Breast epithelium (tissue), 4 donors: Measurements from ENCODE around the gene GARS1. TPM values are rescaled to one million over a fixed set of nuclear protein-coding genes. Genes with fewer than 3 reads are reported as not detected.

Experiments used
- DNase-seq, 2 donors: peaks; one replicate each; pipeline ENCODE4 v3.0.0-alpha.2; 2019; ENCODE audit warnings: low spot score in 2 of 2
- H3K27ac ChIP-seq, 2 donors: fragments of 200-600 bp; sonication (generic) in 1 of 2; one replicate each; pipeline ENCODE4 v1.5.1; 2016 to 2019; ENCODE audit warnings: mild to moderate bottlenecking in 1 of 2
- H3K27me3 ChIP-seq, 2 donors: fragments of 200-600 bp; sonication (generic) in 1 of 2; one replicate each; pipeline versions ENCODE4 v1.5.1 to v1.6.0; 2017 to 2019; ENCODE audit warnings: control low read depth in 1 of 2, mild to moderate bottlenecking in 1 of 2
- H3K36me3 ChIP-seq: fragments of 200-600 bp; one replicate; pipeline ENCODE4 v1.5.1; 2019
- H3K4me1 ChIP-seq, 2 donors: fragments of 200-600 bp; sonication (generic); one replicate each; pipeline ENCODE4 v1.5.1; 2016 to 2019; ENCODE audit warnings: control low read depth in 1 of 2
- H3K4me3 ChIP-seq, 3 donors: fragments of 200-600 bp; sonication (generic); 1 replicate in 2 of 3; 2 replicates in 1 of 3; pipeline ENCODE4 v1.5.1; 2016 to 2019; ENCODE audit warnings: mild to moderate bottlenecking in 3 of 3, moderate library complexity in 2 of 3
- H3K9me3 ChIP-seq, 2 donors: fragments of 200-600 bp; sonication (generic) in 1 of 2; one replicate each; pipeline ENCODE4 v1.5.1; 2016 to 2019; ENCODE audit warnings: control low read depth in 1 of 2
- POLR2A ChIP-seq: fragments of 450-650 bp; IDR thresholded peaks from one replicate; pipeline ENCODE4 v1.6.1; 2016; ENCODE audit warnings: antibody characterized with exemption, mild to moderate bottlenecking, moderate library complexity
- POLR2AphosphoS5 ChIP-seq, 3 donors: sonication (generic); formaldehyde crosslinking; IDR thresholded peaks; one replicate each; pipeline ENCODE4 v1.6.1; 2017; ENCODE audit warnings: antibody characterized with exemption in 3 of 3
- intact Hi-C: fragments of 100-400 bp; cut with DNase I; formaldehyde crosslinking; loops from one replicate; pipeline ENCODE4 v1.15.1; 2023; ENCODE audit warnings: low total_unique reads
- total RNA-seq, 3 donors: library from RNA; depleted of rRNA; stranded (reverse); fragments of >200 nt; gene quantifications; one replicate each; pipeline ENCODE4 v1.1.0, GENCODE V29; 2016
- TF ChIP-seq, protein P1 (sequence below), 3 donors: fragments of 450-650 bp; IDR thresholded peaks; one replicate each; pipeline ENCODE4 v1.5.1; 2016 to 2017; ENCODE audit warnings: antibody characterized with exemption in 3 of 3, mild to moderate bottlenecking in 3 of 3, moderate library complexity in 3 of 3

The GARS1 gene
- total RNA-seq, 3 donors from 2014 or later, result 50.9 to 66.9 (median 56.8) TPM

DNA sequence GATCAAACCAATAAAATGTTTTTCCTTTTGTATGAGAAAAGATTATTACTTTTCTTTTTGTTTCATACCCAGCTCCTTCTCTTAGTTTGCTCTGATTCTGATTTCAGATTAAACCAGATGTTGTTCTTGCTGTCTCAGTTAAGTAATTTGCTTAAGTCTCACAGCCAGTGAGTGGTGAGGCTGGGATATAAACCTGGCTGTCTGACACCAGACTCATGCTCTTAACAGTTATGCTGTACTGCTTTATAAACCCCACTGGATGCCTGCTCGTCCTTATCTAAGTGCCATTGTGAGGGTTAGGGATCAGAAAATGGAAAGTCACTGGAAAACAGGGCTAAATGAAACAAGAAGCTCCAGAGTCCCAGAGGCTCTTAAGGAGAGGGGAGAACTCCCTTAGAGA lies 24.3 kb downstream of the GARS1 start:
- TF ChIP-seq, protein P1, sequence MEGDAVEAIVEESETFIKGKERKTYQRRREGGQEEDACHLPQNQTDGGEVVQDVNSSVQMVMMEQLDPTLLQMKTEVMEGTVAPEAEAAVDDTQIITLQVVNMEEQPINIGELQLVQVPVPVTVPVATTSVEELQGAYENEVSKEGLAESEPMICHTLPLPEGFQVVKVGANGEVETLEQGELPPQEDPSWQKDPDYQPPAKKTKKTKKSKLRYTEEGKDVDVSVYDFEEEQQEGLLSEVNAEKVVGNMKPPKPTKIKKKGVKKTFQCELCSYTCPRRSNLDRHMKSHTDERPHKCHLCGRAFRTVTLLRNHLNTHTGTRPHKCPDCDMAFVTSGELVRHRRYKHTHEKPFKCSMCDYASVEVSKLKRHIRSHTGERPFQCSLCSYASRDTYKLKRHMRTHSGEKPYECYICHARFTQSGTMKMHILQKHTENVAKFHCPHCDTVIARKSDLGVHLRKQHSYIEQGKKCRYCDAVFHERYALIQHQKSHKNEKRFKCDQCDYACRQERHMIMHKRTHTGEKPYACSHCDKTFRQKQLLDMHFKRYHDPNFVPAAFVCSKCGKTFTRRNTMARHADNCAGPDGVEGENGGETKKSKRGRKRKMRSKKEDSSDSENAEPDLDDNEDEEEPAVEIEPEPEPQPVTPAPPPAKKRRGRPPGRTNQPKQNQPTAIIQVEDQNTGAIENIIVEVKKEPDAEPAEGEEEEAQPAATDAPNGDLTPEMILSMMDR (IDR thresholded peaks at IDR 0.05), result no peak
- TF ChIP-seq POLR2A (no peak), POLR2AphosphoS5 (IDR thresholded peaks at IDR 0.05) (no peak)
- Histone ChIP-seq H3K4me3 (no peak overlapping the region), H3K4me1 (peaks cover 0 to 4% of the 10 kb centered on the region in 2 donors), H3K27ac (no peak overlapping the region), H3K9me3 (no peaks in the 10 kb centered on the region), H3K36me3 (peaks cover 4% of the 10 kb centered on the region), H3K27me3 (no peaks in the 10 kb centered on the region)
- intact Hi-C loops, result no loop called here
- DNase-seq, result no peak

DNA sequence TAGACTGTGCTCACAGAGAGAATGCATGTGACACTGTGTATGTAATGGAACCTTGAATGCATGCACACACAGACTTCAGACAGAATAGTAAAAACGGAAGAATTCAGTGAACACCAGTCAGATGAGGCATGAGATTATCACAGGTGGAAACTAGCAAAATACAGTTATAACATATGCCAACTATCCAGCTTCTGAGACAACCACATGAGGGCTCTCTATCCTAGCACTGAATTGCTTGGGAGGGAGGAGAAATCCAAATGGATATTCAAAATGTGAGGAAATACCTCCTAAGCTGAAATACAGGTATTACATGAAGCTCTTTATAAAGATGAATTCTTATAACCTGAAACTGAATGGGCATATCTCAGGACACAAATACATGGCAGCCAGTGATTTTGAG lies 30.6 kb downstream of the GARS1 start:
- intact Hi-C loops, result no loop called here
- TF ChIP-seq POLR2A, result no peak
- TF ChIP-seq, protein P1 (IDR thresholded peaks at IDR 0.05), result no peak
- TF ChIP-seq POLR2AphosphoS5 (IDR thresholded peaks at IDR 0.05), result no peak
- no peaks in the 10 kb centered on the region for H3K27me3 ChIP-seq
- DNase-seq, result no peak
- H3K9me3 ChIP-seq, result no peaks in the 10 kb centered on the region
- H3K27ac ChIP-seq, result no peak overlapping the region
- H3K4me1 ChIP-seq, result no peaks in the 10 kb centered on the region
- peaks cover 6% of the 10 kb centered on the region for H3K36me3 ChIP-seq
- no peak overlapping the region for H3K4me3 ChIP-seq

DNA sequence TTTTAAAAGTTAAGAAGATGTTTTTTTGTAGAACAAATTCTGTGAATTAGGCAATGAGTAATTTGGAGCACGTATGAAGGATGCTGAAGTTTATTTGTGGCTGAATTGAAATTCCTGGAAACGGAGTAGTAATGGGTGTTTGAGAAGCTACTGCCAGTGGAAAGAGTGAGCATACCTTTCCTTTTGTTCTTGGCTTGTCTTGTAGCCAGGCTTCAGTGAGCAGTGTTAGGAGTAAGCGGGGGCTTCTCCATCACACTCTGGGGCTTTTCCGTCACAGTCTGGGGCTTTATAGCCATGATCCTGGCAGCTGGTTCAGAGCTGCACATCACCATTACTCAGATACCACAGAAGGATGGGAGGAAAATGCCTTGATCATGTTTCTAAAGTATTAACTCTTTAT lies 32.3 kb downstream of the GARS1 start:
- no peaks in the 10 kb centered on the region for H3K4me1 ChIP-seq
- DNase-seq, result no peak
- H3K36me3 ChIP-seq, result peaks cover 8% of the 10 kb centered on the region
- no peaks in the 10 kb centered on the region for H3K27me3 ChIP-seq
- TF ChIP-seq POLR2AphosphoS5 (IDR thresholded peaks at IDR 0.05) (no peak), POLR2A (no peak)
- TF ChIP-seq, protein P1 (IDR thresholded peaks at IDR 0.05), result no peak
- H3K4me3 ChIP-seq, result no peak overlapping the region
- intact Hi-C loops, result no loop called here
- no peaks in the 10 kb centered on the region for H3K9me3 ChIP-seq
- H3K27ac ChIP-seq, result no peak overlapping the region

DNA sequence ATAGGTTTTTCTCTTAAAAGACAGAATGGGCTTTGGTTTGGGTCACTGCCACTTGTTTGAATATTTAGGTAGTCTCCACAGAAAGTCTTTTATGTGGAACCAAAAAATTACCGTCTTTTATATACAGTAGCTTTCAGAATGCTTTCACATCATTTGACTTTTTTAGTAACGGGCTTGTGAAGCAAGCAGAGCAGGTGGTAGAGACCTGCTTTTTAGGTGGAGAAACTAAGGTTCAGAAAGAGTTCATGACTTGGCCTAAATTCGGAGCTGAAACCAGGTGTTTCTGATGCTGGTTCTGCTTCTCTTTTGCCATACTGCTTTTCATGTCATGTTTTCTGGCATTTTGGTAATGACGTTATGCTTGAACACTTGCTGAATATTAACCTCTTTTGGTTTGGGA lies 36.3 kb downstream of the GARS1 start:
- TF ChIP-seq POLR2A (no peak), POLR2AphosphoS5 (IDR thresholded peaks at IDR 0.05) (no peak)
- TF ChIP-seq, protein P1 (IDR thresholded peaks at IDR 0.05), result no peak
- DNase-seq, result no peak
- Histone ChIP-seq H3K27ac (no peak overlapping the region), H3K9me3 (no peaks in the 10 kb centered on the region), H3K4me1 (no peaks in the 10 kb centered on the region), H3K27me3 (no peaks in the 10 kb centered on the region), H3K36me3 (peaks cover 28% of the 10 kb centered on the region), H3K4me3 (no peak overlapping the region)
- intact Hi-C loops, result no loop called here

DNA sequence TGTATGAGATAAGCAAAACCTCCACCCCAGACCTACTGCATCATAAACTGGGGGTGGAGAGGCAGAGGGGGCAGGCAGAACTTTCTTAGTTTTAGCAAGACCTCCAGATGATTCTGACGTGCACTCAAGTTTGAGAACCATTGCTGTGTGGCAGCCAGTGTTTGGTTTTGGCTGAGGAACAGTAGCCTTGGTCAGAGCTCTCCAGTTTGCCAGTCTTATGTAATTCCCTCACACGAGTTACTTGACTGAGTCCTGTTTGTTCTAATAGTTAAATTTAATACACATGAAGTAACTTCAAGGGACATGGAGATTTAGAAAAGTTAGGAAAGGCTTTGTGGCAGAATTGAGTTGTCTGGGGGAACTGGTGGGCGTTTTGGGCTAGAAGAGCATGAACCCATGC lies 38.5 kb downstream of the GARS1 start:
- Histone ChIP-seq H3K9me3 (no peaks in the 10 kb centered on the region), H3K27me3 (no peaks in the 10 kb centered on the region), H3K27ac (no peak overlapping the region), H3K4me3 (no peak overlapping the region), H3K36me3 (peaks cover 28% of the 10 kb centered on the region), H3K4me1 (no peaks in the 10 kb centered on the region)
- intact Hi-C loops, result no loop called here
- no peak for TF ChIP-seq POLR2AphosphoS5 (IDR thresholded peaks at IDR 0.05)
- TF ChIP-seq, protein P1 (IDR thresholded peaks at IDR 0.05), result no peak
- no peak for TF ChIP-seq POLR2A
- DNase-seq, result no peak
